ENCODE results near the gene RAB22A.

- no peak for TF ChIP-seq CTCF (IDR thresholded peaks at IDR 0.05)
- no peak for TF ChIP-seq EP300 (IDR thresholded peaks at IDR 0.05)
- no peak for TF ChIP-seq POLR2A (IDR thresholded peaks at IDR 0.05)
These were observed 41.9 kb upstream of the RAB22A start for GRCh38 chr20:58267389-58268215.

Data from tibial nerve (tissue), 4 donors.